WTC11 (cell line): ENCODE measurements around the gene RETN.

Source experiments
- ATF1 ChIP-seq: sonication (generic); formaldehyde crosslinking; IDR thresholded peaks from 2 replicates; pipeline ENCODE4 v1.8.1; 2023; ENCODE audit warnings: mild to moderate bottlenecking, moderate library complexity, missing genetic modification reagents
- JUN ChIP-seq: sonication (generic); formaldehyde crosslinking; IDR thresholded peaks from 2 replicates; pipeline ENCODE4 v1.8.0; 2023; ENCODE audit warnings: mild to moderate bottlenecking, missing genetic modification reagents
- TCF7 ChIP-seq: sonication (generic); formaldehyde crosslinking; IDR thresholded peaks from 2 replicates; pipeline ENCODE4 v1.8.0; 2022; ENCODE audit warnings: mild to moderate bottlenecking, low read depth, missing genetic modification reagents, moderate library complexity
- TF ChIP-seq, protein P1 (sequence below): fragments of 200-600 bp; IDR thresholded peaks from 2 replicates; pipeline ENCODE4 v1.8.0; 2022; ENCODE audit warnings: antibody characterized with exemption

DNA sequence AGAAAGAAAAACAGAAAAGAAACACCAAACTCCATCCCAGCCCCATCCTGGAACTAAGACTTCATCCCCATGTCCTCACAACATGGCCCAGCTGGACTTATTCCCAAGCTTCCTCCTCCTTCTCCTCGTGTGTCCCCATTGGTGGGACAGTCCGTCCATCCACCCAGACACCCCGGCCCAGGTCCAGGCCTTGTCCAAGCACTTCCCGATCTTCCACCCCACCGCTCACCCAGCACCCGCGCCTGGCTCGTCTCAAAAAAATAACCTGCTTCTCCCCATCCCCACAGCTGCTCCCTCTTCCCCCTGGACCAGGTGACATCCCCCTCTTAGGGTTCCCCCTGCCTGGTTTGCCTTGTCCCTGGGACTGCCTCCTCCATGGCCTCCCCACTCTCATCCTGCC is 34.5 kb downstream of the RETN start:
- TF ChIP-seq TCF7 (CRISPR knock-in tag) (no peak), JUN (CRISPR knock-in tag) (no peak), ATF1 (CRISPR knock-in tag) (no peak)
- TF ChIP-seq, protein P1, sequence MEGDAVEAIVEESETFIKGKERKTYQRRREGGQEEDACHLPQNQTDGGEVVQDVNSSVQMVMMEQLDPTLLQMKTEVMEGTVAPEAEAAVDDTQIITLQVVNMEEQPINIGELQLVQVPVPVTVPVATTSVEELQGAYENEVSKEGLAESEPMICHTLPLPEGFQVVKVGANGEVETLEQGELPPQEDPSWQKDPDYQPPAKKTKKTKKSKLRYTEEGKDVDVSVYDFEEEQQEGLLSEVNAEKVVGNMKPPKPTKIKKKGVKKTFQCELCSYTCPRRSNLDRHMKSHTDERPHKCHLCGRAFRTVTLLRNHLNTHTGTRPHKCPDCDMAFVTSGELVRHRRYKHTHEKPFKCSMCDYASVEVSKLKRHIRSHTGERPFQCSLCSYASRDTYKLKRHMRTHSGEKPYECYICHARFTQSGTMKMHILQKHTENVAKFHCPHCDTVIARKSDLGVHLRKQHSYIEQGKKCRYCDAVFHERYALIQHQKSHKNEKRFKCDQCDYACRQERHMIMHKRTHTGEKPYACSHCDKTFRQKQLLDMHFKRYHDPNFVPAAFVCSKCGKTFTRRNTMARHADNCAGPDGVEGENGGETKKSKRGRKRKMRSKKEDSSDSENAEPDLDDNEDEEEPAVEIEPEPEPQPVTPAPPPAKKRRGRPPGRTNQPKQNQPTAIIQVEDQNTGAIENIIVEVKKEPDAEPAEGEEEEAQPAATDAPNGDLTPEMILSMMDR, result no peak
